ENCODE measurements around the gene KLHL42.

Gene KLHL42

DNA sequence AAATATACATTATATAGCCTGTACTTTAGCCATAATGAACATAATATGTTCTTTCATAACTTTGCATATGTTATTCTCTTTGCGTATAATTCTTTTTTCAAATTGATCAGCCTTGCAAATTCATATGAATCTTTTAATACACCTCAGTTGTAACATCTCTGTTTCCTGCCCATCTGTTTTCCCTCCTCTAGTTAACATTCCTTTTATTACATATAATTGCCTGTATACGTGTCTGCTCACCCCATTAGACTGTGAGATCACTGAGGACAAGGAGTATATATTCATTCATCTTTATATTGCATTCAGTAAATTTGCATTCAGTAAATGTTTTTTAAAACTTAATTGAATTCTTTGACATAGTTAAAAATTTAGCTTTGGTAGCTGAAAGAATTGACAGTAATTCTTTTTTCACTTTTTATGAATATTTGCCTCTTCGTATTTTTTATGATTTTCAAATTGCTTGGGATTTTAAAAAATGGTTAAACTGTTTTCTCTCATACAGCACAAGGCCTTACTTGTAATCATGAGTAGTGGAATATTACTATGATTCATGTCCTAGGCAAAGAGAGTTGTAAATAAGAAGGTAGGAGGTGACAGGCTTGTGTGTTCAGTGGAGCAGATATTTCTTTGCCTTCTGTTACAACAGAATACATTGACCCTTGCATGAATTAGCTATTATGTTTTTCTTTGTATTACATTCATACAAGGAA lies 32.8 kb upstream of the KLHL42 start:
- TF ChIP-seq, protein P1, sequence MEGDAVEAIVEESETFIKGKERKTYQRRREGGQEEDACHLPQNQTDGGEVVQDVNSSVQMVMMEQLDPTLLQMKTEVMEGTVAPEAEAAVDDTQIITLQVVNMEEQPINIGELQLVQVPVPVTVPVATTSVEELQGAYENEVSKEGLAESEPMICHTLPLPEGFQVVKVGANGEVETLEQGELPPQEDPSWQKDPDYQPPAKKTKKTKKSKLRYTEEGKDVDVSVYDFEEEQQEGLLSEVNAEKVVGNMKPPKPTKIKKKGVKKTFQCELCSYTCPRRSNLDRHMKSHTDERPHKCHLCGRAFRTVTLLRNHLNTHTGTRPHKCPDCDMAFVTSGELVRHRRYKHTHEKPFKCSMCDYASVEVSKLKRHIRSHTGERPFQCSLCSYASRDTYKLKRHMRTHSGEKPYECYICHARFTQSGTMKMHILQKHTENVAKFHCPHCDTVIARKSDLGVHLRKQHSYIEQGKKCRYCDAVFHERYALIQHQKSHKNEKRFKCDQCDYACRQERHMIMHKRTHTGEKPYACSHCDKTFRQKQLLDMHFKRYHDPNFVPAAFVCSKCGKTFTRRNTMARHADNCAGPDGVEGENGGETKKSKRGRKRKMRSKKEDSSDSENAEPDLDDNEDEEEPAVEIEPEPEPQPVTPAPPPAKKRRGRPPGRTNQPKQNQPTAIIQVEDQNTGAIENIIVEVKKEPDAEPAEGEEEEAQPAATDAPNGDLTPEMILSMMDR (IDR thresholded peaks at IDR 0.05; ENCODE audit: low read depth, low read length, missing control alignments): no peak
- in situ Hi-C loops (cut with HindIII; ENCODE audit: low sequenced_read_pairs): no loop called here
- H3K4me3 ChIP-seq (ENCODE audit: low read depth, low read length): no peak overlapping the region
- DNase-seq (ENCODE audit: low read depth): no peak

DNA sequence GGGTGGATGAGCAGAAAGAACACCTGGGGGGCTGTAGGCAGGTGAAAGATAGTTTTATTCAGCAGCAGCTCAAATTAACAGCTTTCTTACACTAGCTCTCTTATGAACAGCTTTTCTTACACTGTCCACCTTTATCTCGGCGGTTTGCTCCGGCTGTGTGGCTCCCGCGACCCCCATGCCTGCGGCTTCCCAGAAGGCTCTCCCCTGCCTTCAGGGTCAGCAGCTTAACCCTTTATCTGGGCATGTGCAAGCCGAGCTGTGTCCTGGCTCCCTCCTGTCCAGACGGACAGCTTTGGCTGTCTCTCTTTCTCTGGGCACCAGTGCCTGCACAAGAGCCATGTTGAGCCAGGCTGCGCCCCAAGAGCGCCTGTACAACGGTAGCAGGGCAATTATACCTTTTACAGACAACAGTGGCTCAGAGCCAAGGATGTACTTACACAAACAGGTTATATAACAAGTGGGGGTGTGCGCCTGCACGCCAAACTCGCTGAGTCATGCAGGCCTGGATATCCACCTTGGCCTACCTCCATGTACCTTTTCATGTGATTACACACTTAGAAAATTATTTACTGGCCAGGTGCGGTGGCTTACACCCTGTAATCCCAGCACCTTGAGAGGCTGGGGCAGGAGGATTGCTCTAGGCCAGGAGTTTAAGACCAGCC lies 28.5 kb upstream of the KLHL42 start:
- in situ Hi-C loops (cut with HindIII; ENCODE audit: low sequenced_read_pairs): no loop called here
- TF ChIP-seq, protein P1 (IDR thresholded peaks at IDR 0.05; ENCODE audit: low read depth, low read length, missing control alignments): no peak
- H3K4me3 ChIP-seq (ENCODE audit: low read depth, low read length): no peak overlapping the region
- DNase-seq (ENCODE audit: low read depth): no peak

DNA sequence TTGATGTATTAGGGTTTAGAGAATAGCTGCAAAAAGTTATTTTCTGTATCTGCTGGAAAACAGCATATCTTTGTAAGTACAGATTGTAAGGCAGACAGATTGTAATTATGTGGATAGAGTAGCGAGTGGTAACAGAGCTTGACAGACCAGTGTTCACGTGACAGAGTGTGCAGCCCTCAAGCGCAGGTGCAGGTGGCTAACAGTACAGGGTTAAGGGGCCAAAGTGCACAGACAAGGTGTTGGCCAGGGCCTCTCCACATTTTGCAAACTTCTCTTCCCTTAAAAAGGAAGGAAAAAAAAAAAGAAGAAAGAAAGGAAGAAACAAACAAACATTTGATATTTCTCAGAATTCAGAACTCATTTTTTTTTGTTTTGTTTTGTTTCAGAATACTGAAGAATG lies 25.2 kb upstream of the KLHL42 start:
- DNase-seq (ENCODE audit: low read depth): no peak
- TF ChIP-seq, protein P1 (IDR thresholded peaks at IDR 0.05; ENCODE audit: low read depth, low read length, missing control alignments): no peak
- H3K4me3 ChIP-seq (ENCODE audit: low read depth, low read length): no peak overlapping the region
- in situ Hi-C loops (cut with HindIII; ENCODE audit: low sequenced_read_pairs): no loop called here

DNA sequence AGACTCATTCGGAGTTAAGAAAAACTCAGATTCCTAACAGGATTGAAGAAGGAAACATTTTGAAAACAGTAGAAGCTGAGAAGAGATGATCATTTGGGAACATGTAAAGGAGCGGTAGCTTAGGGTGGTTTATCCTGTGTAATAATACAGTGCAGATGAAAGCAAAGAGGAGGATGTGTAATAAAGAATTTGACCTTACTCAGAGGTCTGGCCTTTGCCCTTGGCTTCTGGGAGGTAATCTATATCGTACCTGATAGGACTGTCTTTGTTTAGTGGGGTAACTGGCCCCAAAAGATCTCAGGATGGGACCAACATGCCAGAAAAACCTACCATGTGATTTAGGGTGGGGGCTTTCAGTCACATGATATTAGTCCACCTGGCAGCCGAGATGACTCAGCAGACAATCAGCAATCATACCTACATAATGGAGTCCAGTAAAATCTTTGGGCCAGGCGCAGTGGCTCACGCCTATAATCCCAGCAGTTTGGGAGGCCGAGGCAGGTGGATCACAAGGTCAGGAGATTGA lies 23.3 kb upstream of the KLHL42 start:
- TF ChIP-seq, protein P1 (IDR thresholded peaks at IDR 0.05; ENCODE audit: low read depth, low read length, missing control alignments): no peak
- H3K4me3 ChIP-seq (ENCODE audit: low read depth, low read length): no peak overlapping the region
- no peak for DNase-seq (ENCODE audit: low read depth)
- in situ Hi-C loops (cut with HindIII; ENCODE audit: low sequenced_read_pairs): no loop called here

DNA sequence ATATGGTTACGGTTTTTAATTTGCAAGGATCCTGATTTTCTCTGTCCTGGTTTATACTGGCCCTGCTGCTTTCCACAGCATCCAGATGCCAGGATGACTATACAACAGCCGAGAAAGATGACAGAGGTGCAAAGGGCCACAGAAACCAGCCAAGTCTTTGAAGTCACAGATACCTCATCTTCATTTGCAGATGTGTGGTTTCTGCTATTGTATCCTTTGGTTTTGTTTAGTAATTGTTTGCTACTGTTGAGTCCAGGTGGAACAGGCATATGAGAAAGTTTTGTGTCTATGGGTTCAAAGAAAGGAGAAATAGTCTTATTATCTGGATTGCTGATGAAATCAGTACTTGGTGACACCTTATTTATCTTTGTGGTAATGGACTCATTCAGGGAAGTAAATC lies 17.3 kb upstream of the KLHL42 start:
- no peak overlapping the region for H3K4me3 ChIP-seq (ENCODE audit: low read depth, low read length)
- in situ Hi-C loops (cut with HindIII; ENCODE audit: low sequenced_read_pairs): no loop called here
- TF ChIP-seq, protein P1 (IDR thresholded peaks at IDR 0.05; ENCODE audit: low read depth, low read length, missing control alignments): no peak
- no peak for DNase-seq (ENCODE audit: low read depth)

DNA sequence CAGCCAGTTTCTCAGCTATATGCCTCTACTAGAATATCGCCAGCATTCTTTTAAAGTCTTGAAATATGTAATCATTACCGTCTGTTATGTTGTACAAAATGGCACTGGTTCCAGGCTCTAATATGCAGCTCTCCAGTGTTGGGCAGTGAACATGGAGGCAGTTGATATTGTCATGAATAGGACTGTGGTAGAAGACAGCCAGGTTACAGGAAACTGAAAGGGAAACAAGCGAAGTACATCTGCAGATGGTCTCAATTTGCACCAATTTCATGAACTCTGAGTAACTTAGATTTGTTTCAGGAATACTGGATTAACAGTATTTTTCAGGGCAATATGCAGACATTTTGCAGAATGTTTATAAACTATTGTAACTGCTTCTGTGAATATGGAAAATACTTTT lies 13.4 kb upstream of the KLHL42 start:
- TF ChIP-seq, protein P1 (IDR thresholded peaks at IDR 0.05; ENCODE audit: low read depth, low read length, missing control alignments): no peak
- DNase-seq (ENCODE audit: low read depth): no peak
- in situ Hi-C loops (cut with HindIII; ENCODE audit: low sequenced_read_pairs): no loop called here
- H3K4me3 ChIP-seq (ENCODE audit: low read depth, low read length): no peak overlapping the region

Data from astrocyte of the cerebellum (primary cell).